Brain microvascular endothelial cell (primary cell): Measurements from ENCODE around the gene GPR21.

Experiments used
- DNase-seq: peaks from one replicate; pipeline ENCODE4 v3.0.0-alpha.2; 2020
- H3K27ac ChIP-seq: fragments of 250-450 bp; sonication (Bioruptor Pico); 2 replicates; pipeline ENCODE4 v1.5.1; 2020; ENCODE audit warnings: mild to moderate bottlenecking, moderate library complexity
- H3K27me3 ChIP-seq: fragments of 250-450 bp; sonication (Bioruptor Pico); replicated peaks from 2 replicates; pipeline ENCODE4 v1.5.1; 2020; ENCODE audit warnings: mild to moderate bottlenecking
- H3K36me3 ChIP-seq: fragments of 250-450 bp; sonication (Bioruptor Pico); replicated peaks from 2 replicates; pipeline ENCODE4 v1.5.1; 2020; ENCODE audit warnings: mild to moderate bottlenecking
- H3K4me3 ChIP-seq: 2 replicates; pipeline ENCODE4 v1.5.1; 2011; ENCODE audit warnings: low read depth, mild to moderate bottlenecking, control low read depth, low read length, moderate library complexity
- in situ Hi-C: cut with HindIII; loops from 2 replicates; pipeline ENCODE4 v1.10.0; 2017; ENCODE audit warnings: low sequenced_read_pairs, low pct_ligation_motif_present
- TF ChIP-seq, protein P1 (sequence below): IDR thresholded peaks from 2 replicates; pipeline ENCODE4 v1.5.1; 2011; ENCODE audit warnings: low read depth, mild to moderate bottlenecking, moderate library complexity, low read length, control low read depth, inconsistent platforms; ENCODE audit errors: missing control alignments

The GPR21 gene

DNA sequence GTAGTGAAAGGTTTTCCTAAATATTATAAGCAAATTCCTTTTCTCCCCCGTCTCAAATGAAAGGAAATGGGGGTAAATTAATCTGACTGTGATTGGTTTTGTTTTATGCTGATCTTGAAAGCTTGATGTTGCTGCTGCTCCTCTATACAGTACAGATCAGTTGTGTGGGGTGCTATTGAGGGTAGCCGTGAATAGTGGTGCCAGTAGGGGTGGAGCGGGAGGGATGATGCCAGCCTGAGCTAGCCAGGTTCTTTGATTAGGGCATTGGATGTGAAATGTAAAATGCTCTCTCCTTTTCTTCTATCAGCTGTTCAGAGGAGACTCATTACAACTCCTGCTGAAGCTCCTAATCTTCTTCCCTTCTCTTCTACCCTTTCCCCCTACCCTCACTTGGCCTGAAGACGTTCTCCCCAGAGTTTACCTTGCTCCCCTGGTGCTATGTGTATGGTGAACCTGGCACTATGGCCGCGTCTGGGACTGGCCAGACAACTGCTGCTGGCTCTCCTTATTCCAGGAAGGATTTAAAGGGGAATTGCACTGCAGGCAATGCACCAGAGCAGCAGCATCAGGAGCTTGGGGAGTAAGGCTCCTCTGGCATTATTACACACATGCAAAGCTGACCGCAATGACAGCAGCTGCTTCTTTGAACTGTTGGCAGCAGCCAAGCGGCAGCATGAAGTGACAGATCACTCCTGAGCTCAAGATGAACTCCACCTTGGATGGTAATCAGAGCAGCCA, 566 bp downstream of the GPR21 start:
- Histone ChIP-seq H3K27me3 (no peaks in the 10 kb centered on the region), H3K27ac (no peak overlapping the region), H3K4me3 (no peak overlapping the region), H3K36me3 (no peaks in the 10 kb centered on the region)
- TF ChIP-seq, protein P1, sequence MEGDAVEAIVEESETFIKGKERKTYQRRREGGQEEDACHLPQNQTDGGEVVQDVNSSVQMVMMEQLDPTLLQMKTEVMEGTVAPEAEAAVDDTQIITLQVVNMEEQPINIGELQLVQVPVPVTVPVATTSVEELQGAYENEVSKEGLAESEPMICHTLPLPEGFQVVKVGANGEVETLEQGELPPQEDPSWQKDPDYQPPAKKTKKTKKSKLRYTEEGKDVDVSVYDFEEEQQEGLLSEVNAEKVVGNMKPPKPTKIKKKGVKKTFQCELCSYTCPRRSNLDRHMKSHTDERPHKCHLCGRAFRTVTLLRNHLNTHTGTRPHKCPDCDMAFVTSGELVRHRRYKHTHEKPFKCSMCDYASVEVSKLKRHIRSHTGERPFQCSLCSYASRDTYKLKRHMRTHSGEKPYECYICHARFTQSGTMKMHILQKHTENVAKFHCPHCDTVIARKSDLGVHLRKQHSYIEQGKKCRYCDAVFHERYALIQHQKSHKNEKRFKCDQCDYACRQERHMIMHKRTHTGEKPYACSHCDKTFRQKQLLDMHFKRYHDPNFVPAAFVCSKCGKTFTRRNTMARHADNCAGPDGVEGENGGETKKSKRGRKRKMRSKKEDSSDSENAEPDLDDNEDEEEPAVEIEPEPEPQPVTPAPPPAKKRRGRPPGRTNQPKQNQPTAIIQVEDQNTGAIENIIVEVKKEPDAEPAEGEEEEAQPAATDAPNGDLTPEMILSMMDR, result no peak
- DNase-seq, result peak; percentile 22
- in situ Hi-C loops, result no loop called here

DNA sequence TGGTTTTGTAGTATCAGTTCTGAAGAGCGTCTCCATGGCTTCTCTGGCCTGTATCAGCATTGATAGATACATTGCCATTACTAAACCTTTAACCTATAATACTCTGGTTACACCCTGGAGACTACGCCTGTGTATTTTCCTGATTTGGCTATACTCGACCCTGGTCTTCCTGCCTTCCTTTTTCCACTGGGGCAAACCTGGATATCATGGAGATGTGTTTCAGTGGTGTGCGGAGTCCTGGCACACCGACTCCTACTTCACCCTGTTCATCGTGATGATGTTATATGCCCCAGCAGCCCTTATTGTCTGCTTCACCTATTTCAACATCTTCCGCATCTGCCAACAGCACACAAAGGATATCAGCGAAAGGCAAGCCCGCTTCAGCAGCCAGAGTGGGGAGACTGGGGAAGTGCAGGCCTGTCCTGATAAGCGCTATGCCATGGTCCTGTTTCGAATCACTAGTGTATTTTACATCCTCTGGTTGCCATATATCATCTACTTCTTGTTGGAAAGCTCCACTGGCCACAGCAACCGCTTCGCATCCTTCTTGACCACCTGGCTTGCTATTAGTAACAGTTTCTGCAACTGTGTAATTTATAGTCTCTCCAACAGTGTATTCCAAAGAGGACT, 1.5 kb downstream of the GPR21 start:
- Histone ChIP-seq H3K27ac (no peak overlapping the region), H3K36me3 (no peaks in the 10 kb centered on the region), H3K4me3 (no peak overlapping the region), H3K27me3 (no peaks in the 10 kb centered on the region)
- TF ChIP-seq, protein P1, result no peak
- no peak for DNase-seq
- in situ Hi-C loops, result no loop called here

DNA sequence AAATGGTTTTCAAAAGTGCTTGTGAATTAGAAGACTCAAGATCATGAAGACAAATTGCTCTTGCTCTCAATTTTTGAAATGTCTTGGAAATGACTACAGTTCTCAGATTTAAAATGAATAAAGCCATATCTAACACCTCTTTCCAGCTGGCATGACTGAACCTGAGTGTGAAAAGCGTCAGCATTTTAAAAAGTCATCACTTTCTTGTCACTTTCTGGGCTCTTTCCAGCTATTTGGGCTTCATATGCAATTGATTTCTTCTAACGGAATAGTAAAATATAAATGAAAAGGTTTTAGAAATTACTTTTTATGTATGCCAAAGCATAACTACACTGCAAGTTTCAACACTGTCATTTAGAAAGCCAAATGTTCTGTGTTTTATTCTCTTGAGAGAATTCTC, 2.3 kb downstream of the GPR21 start:
- H3K27me3 ChIP-seq, result no peaks in the 10 kb centered on the region
- no peak overlapping the region for H3K4me3 ChIP-seq
- no peak overlapping the region for H3K27ac ChIP-seq
- in situ Hi-C loops, result no loop called here
- no peaks in the 10 kb centered on the region for H3K36me3 ChIP-seq
- TF ChIP-seq, protein P1, result no peak
- no peak for DNase-seq

DNA sequence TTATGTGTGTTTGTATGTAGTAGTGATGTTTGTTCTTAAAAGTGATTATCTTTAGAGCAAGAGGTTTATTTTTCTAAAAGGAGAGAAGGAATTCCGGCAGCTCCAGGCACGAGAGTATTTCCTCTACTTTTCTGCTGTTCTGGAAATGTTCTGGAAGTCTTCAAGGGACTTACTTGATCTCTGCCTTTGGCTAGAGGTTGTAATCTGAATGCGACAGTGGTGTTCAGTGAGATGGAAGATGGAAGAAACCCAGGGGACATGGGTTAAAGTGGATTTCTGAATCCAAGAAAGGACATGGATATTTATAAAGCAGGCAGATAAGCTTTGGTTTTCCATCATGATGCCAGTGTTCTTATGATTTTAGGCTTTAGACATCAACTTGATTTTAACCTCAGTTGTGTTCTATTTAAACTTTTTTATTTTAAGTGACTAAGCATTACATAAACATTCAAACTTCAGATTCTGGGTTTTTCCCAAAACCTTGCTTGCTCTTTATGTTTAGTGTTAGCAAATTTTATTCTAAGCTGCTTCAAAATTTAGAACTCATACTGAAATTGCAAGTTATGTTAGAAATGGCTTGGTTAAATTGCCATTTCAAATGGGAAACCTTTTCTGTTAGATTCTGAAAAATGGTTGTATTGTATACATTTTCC, 3.6 kb downstream of the GPR21 start:
- TF ChIP-seq, protein P1, result no peak
- in situ Hi-C loops, result no loop called here
- H3K27me3 ChIP-seq, result no peaks in the 10 kb centered on the region
- no peak overlapping the region for H3K27ac ChIP-seq
- H3K4me3 ChIP-seq, result no peak overlapping the region
- no peak for DNase-seq
- H3K36me3 ChIP-seq, result no peaks in the 10 kb centered on the region

DNA sequence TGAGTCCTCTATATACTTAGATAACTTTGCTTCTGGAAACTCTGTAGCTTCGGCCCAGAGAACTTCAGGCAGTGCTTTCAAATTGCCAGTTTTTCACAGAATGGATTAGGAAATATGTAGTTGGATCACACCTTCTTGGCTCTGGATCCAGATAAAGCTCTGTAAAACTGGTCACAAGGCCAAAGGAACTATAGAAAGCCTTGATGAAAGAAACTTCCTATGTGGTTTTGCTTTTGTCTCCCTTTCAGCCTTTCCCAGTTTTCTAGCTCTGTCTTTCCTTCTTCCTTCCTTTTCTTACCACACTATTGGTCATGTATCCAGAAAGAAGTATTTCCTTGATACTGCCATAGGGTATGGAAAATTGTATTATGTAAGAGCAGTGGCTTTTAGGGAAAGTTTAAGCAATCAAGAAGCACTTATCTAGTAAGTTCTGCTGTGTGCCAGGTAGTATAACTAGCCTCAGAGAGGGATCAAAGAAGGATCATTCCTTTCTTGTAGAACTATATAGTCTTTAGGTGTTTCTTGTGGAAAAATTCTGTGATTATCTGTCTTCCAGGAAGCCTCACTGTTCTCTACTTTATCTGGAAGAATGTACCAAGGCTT, 6.3 kb downstream of the GPR21 start:
- TF ChIP-seq, protein P1, result no peak
- in situ Hi-C loops, result no loop called here

More for the DNA sequence above, 6.3 kb downstream of the GPR21 start:
- DNase-seq, result no peak
- Histone ChIP-seq H3K27ac (no peak overlapping the region), H3K4me3 (no peak overlapping the region), H3K36me3 (no peaks in the 10 kb centered on the region), H3K27me3 (no peaks in the 10 kb centered on the region)
